CD8-positive, alpha-beta memory T cell (primary cell): ENCODE results near the gene ZNF358. TPM values are rescaled to one million over a fixed set of nuclear protein-coding genes. Genes with fewer than 3 reads are reported as not detected.
A peak's percentile ranks its signal among the peaks of the same experiment; 100 is the strongest.

Experiments
- CTCF ChIA-PET: fragments of 350-600 bp; sonication (Branson Sonifier 250); formaldehyde crosslinking; loops from one replicate; lab custom pipeline; 2021; ENCODE audit warnings: antibody characterized with exemption; lab: Charles Lee
- POLR2A ChIA-PET: fragments of 350-600 bp; sonication (Branson Sonifier 250); formaldehyde crosslinking; loops from one replicate; lab custom pipeline; 2021; ENCODE audit warnings: antibody characterized with exemption; lab: Charles Lee
- DNase-seq, 5 donors: peaks; one replicate each; pipeline versions ENCODE4 v3.0.0 to v3.0.0-alpha.2; 2020 to 2022; ENCODE audit warnings: mixed read lengths in 1 of 5
- H3K27ac ChIP-seq: one replicate; pipeline ENCODE4 v1.7.0; 2013; ENCODE audit warnings: low read depth, mild to moderate bottlenecking, low read length, moderate library complexity
- H3K27me3 ChIP-seq: 2 replicates; pipeline ENCODE4 v1.7.0; 2013; ENCODE audit warnings: low read length, mild to moderate bottlenecking; ENCODE audit not compliant: insufficient read depth, poor library complexity, severe bottlenecking
- H3K36me3 ChIP-seq: 2 replicates; pipeline ENCODE4 v1.7.0; 2013; ENCODE audit warnings: mild to moderate bottlenecking, low read length, moderate library complexity; ENCODE audit not compliant: insufficient read depth
- H3K4me1 ChIP-seq: 2 replicates; pipeline ENCODE4 v1.7.0; 2013; ENCODE audit warnings: mild to moderate bottlenecking, low read length, moderate library complexity; ENCODE audit not compliant: insufficient read depth
- H3K4me3 ChIP-seq: 2 replicates; pipeline ENCODE4 v1.7.0; 2013; ENCODE audit warnings: mild to moderate bottlenecking, low read length
- H3K9me3 ChIP-seq: 2 replicates; pipeline ENCODE4 v1.7.0; 2013; ENCODE audit warnings: mild to moderate bottlenecking, low read length
- H3K27ac Mint-ChIP-seq, 8 donors: one replicate each; pipeline ENCODE4 v1.8.0; 2020 to 2021; ENCODE audit warnings: mixed read lengths in 8 of 8, mild to moderate bottlenecking in 6 of 8, inconsistent platforms in 3 of 8, moderate library complexity in 3 of 8
- H3K27me3 Mint-ChIP-seq, 2 donors: one replicate each; pipeline ENCODE4 v1.8.0; 2020 to 2021; ENCODE audit warnings: mixed read lengths in 2 of 2, mild to moderate bottlenecking in 1 of 2, moderate library complexity in 1 of 2
- H3K36me3 Mint-ChIP-seq, 3 donors: one replicate each; pipeline ENCODE4 v1.8.0; 2020 to 2021; ENCODE audit warnings: mixed read lengths in 3 of 3, inconsistent platforms in 1 of 3, mild to moderate bottlenecking in 1 of 3
- H3K4me1 Mint-ChIP-seq, 3 donors: one replicate each; pipeline ENCODE4 v1.8.0; 2020 to 2021; ENCODE audit warnings: mixed read lengths in 3 of 3, inconsistent platforms in 1 of 3, mild to moderate bottlenecking in 1 of 3
- H3K4me3 Mint-ChIP-seq, 7 donors: one replicate each; pipeline ENCODE4 v1.8.0; 2020 to 2021; ENCODE audit warnings: mixed read lengths in 7 of 7, mild to moderate bottlenecking in 6 of 7, moderate library complexity in 4 of 7, inconsistent platforms in 2 of 7
- H3K9me3 Mint-ChIP-seq, 5 donors: one replicate each; pipeline ENCODE4 v1.8.0; 2020 to 2022; ENCODE audit warnings: mixed read lengths in 5 of 5, mild to moderate bottlenecking in 3 of 5, moderate library complexity in 2 of 5, inconsistent platforms in 1 of 5
- polyA plus RNA-seq: library from polyadenylated mRNA; unstranded; fragments of 300-500 nt; fragmentation: Illumina TruSeq; gene quantifications from one replicate; pipeline ENCODE4 v1.2.3, GENCODE V29; 2021
- total RNA-seq, 2 experiments: library from RNA; stranded (reverse); gene quantifications; one replicate each; pipeline ENCODE4 v1.2.3, GENCODE V29; 2021

Gene ZNF358
- total and polyA plus RNA-seq, 3 experiments from 2014 or later = 2.5 to 8.9 (median 7.6) TPM

- Mint-ChIP-seq H3K4me1 (peaks cover 5 to 13% (median 9%) of the 10 kb centered on the region in 3 donors), H3K36me3 (peaks cover 0 to 40% (median 2%) of the 10 kb centered on the region in 3 donors), H3K27me3 (no peaks in the 10 kb centered on the region), H3K9me3 (no peaks in the 10 kb centered on the region), H3K4me3 (peak overlapping the region in 1 of 7 donors; percentile 58), H3K27ac (no peak overlapping the region)
- POLR2A ChIA-PET = no interaction called here
- CTCF ChIA-PET = interaction anchor here (1.7 kb wide), 1 partner anchor 175 kb away, joined by 4 read pairs; no protein-coding TSS in a partner anchor
- no peaks in the 10 kb centered on the region for H3K27me3 ChIP-seq
- H3K36me3 ChIP-seq = no peaks in the 10 kb centered on the region
- H3K4me1 ChIP-seq = peaks cover 6% of the 10 kb centered on the region
- DNase-seq = no peak
- no peak overlapping the region for H3K27ac ChIP-seq
- no peaks in the 10 kb centered on the region for H3K9me3 ChIP-seq
- H3K4me3 ChIP-seq = no peak overlapping the region
Measured at GRCh38 chr19:7529610-7530490, 13.9 kb downstream of the ZNF358 start.

- H3K27me3 Mint-ChIP-seq = no peaks in the 10 kb centered on the region
- Histone ChIP-seq H3K36me3 (peaks cover under 1% of the 10 kb centered on the region), H3K9me3 (no peaks in the 10 kb centered on the region), H3K4me1 (peaks cover 13% of the 10 kb centered on the region), H3K27ac (peak overlapping the region; percentile 31), H3K27me3 (no peaks in the 10 kb centered on the region), H3K4me3 (peak overlapping the region; percentile 97)
- DNase-seq = no peak
- ChIA-PET POLR2A (no interaction called here), CTCF (interaction anchor here (2.3 to 5.5 kb wide), 2 partner anchors 11 to 35 kb away, joined by 5 to 35 read pairs; partner anchors contain the start of gene MCOLN1)
- no peaks in the 10 kb centered on the region for H3K9me3 Mint-ChIP-seq
- H3K4me3 Mint-ChIP-seq = peak overlapping the region; percentile 94 to 97 (median 95)
- H3K4me1 Mint-ChIP-seq = peaks cover 16 to 31% (median 20%) of the 10 kb centered on the region in 3 donors
- peak overlapping the region in 6 of 8 donors; percentile 33 to 93 (median 54) for H3K27ac Mint-ChIP-seq
- peaks cover 0 to 46% (median 2%) of the 10 kb centered on the region in 3 donors for H3K36me3 Mint-ChIP-seq
Measured at GRCh38 chr19:7533281-7533885, 17.5 kb downstream of the ZNF358 start.

- peaks cover 0 to 46% (median 2%) of the 10 kb centered on the region in 3 donors for H3K36me3 Mint-ChIP-seq
- ChIA-PET CTCF (interaction anchor here (2.3 to 5.5 kb wide), 2 partner anchors 12 to 34 kb away, joined by 5 to 35 read pairs; partner anchors contain the start of gene MCOLN1), POLR2A (interaction anchor here (0.8 to 2.1 kb wide), 2 partner anchors 12 to 180 kb away, joined by 3 to 20 read pairs; partner anchors contain the start of gene MCOLN1)
- Histone ChIP-seq H3K9me3 (no peaks in the 10 kb centered on the region), H3K4me1 (peaks cover 13% of the 10 kb centered on the region), H3K4me3 (peak overlapping the region; percentile 97), H3K27me3 (no peaks in the 10 kb centered on the region), H3K27ac (peak overlapping the region; percentile 73), H3K36me3 (peaks cover 5% of the 10 kb centered on the region)
- H3K4me1 Mint-ChIP-seq = peaks cover 18 to 31% (median 20%) of the 10 kb centered on the region in 3 donors
- peak; percentile 73 to 88 (median 77) for DNase-seq
- no peaks in the 10 kb centered on the region for H3K9me3 Mint-ChIP-seq
- peak overlapping the region; percentile 94 to 97 (median 95) for H3K4me3 Mint-ChIP-seq
- H3K27me3 Mint-ChIP-seq = no peaks in the 10 kb centered on the region
- H3K27ac Mint-ChIP-seq = peak overlapping the region; percentile 84 to 93 (median 92)
Measured at GRCh38 chr19:7533925-7534480, 18.1 kb downstream of the ZNF358 start.

- peak overlapping the region; percentile 73 for H3K27ac ChIP-seq
- peak overlapping the region; percentile 84 to 96 (median 92) for H3K27ac Mint-ChIP-seq
- ChIA-PET POLR2A (interaction anchor here (0.8 to 2.1 kb wide), 4 partner anchors 12 to 180 kb away, joined by 3 to 20 read pairs (median 4); partner anchors contain the start of genes MCOLN1, PET100 and XAB2), CTCF (interaction anchor here (2.3 to 5.5 kb wide), 2 partner anchors 12 to 34 kb away, joined by 5 to 35 read pairs; partner anchors contain the start of gene MCOLN1)
- no peaks in the 10 kb centered on the region for H3K27me3 Mint-ChIP-seq
- H3K4me1 ChIP-seq = peaks cover 13% of the 10 kb centered on the region
- H3K36me3 Mint-ChIP-seq = peaks cover 0 to 43% (median 2%) of the 10 kb centered on the region in 3 donors
- no peaks in the 10 kb centered on the region for H3K27me3 ChIP-seq
- no peaks in the 10 kb centered on the region for H3K9me3 Mint-ChIP-seq
- H3K4me3 ChIP-seq = peak overlapping the region; percentile 97
- H3K36me3 ChIP-seq = peaks cover 5% of the 10 kb centered on the region
- peak in 4 of 5 donors; percentile 9 to 63 (median 31) for DNase-seq
- no peaks in the 10 kb centered on the region for H3K9me3 ChIP-seq
- H3K4me3 Mint-ChIP-seq = peak overlapping the region; percentile 94 to 97 (median 95)
- peaks cover 18 to 31% (median 20%) of the 10 kb centered on the region in 3 donors for H3K4me1 Mint-ChIP-seq
Measured at GRCh38 chr19:7534531-7535046, 18.7 kb downstream of the ZNF358 start.

- Mint-ChIP-seq H3K4me3 (peak within 1 kb of the TSS; percentile 94 to 97 (median 95)), H3K27me3 (peaks cover 0 to under 1% of the 10 kb centered on the region in 2 donors), H3K36me3 (peaks cover 0 to 44% (median 3%) of the 10 kb centered on the region in 3 donors), H3K27ac (peak within 1 kb of the TSS; percentile 89 to 96 (median 93)), H3K4me1 (peaks cover 18 to 31% (median 20%) of the 10 kb centered on the region in 3 donors), H3K9me3 (no peaks in the 10 kb centered on the region)
- Histone ChIP-seq H3K4me3 (peak within 1 kb of the TSS; percentile 97), H3K27ac (peak within 1 kb of the TSS; percentile 73), H3K4me1 (peaks cover 13% of the 10 kb centered on the region), H3K9me3 (no peaks in the 10 kb centered on the region), H3K27me3 (no peaks in the 10 kb centered on the region), H3K36me3 (peaks cover 5% of the 10 kb centered on the region)
- peak; percentile 88 to 93 (median 90) for DNase-seq
- ChIA-PET POLR2A (interaction anchor here (1.0 to 2.1 kb wide), 3 partner anchors 13 to 94 kb away, joined by 3 to 20 read pairs (median 4); partner anchors contain the start of genes MCOLN1, PET100 and XAB2), CTCF (interaction anchor here (1.3 to 5.5 kb wide), 2 partner anchors 13 to 33 kb away, joined by 3 to 35 read pairs; partner anchors contain the start of gene MCOLN1)
Measured at GRCh38 chr19:7535047-7535997, 19.4 kb downstream of the ZNF358 start, which contains the start of gene PNPLA6. Gene PNPLA6, plus strand, starts transcription at chr19:7535717. Its CDS starts 72 bp downstream, at chr19:7535789.

- no peak for DNase-seq
- H3K27me3 Mint-ChIP-seq = peaks cover 0 to 1% of the 10 kb centered on the region in 2 donors
- H3K9me3 Mint-ChIP-seq = no peaks in the 10 kb centered on the region
- H3K36me3 ChIP-seq = peaks cover 9% of the 10 kb centered on the region
- CTCF ChIA-PET = interaction anchor here (1.3 to 5.5 kb wide), 2 partner anchors 14 to 32 kb away, joined by 3 to 35 read pairs; partner anchors contain the start of gene MCOLN1
- H3K9me3 ChIP-seq = no peaks in the 10 kb centered on the region
- H3K27ac Mint-ChIP-seq = peak overlapping the region; percentile 57 to 95 (median 90)
- H3K27me3 ChIP-seq = no peaks in the 10 kb centered on the region
- peak overlapping the region; percentile 94 to 97 (median 95) for H3K4me3 Mint-ChIP-seq
- H3K4me1 ChIP-seq = peaks cover 13% of the 10 kb centered on the region
- peaks cover 18 to 31% (median 20%) of the 10 kb centered on the region in 3 donors for H3K4me1 Mint-ChIP-seq
- H3K27ac ChIP-seq = peak overlapping the region; percentile 73
- POLR2A ChIA-PET = interaction anchor here (2.1 kb wide), 1 partner anchor 14 kb away, joined by 20 read pairs; the partner anchor contains the start of gene MCOLN1
- peaks cover 0 to 48% (median 3%) of the 10 kb centered on the region in 3 donors for H3K36me3 Mint-ChIP-seq
- H3K4me3 ChIP-seq = peak overlapping the region; percentile 97
Measured at GRCh38 chr19:7535998-7536695, 20.2 kb downstream of the ZNF358 start.
